ENCODE results near the gene AMH.

- TF ChIP-seq, protein P1, sequence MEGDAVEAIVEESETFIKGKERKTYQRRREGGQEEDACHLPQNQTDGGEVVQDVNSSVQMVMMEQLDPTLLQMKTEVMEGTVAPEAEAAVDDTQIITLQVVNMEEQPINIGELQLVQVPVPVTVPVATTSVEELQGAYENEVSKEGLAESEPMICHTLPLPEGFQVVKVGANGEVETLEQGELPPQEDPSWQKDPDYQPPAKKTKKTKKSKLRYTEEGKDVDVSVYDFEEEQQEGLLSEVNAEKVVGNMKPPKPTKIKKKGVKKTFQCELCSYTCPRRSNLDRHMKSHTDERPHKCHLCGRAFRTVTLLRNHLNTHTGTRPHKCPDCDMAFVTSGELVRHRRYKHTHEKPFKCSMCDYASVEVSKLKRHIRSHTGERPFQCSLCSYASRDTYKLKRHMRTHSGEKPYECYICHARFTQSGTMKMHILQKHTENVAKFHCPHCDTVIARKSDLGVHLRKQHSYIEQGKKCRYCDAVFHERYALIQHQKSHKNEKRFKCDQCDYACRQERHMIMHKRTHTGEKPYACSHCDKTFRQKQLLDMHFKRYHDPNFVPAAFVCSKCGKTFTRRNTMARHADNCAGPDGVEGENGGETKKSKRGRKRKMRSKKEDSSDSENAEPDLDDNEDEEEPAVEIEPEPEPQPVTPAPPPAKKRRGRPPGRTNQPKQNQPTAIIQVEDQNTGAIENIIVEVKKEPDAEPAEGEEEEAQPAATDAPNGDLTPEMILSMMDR (IDR thresholded peaks at IDR 0.05), result peak in 1 of 6 experiments; percentile 10
- no peak for TF ChIP-seq POLR2A (IDR thresholded peaks at IDR 0.05)
Observed at GRCh38 chr19:2221250-2221831, 27.8 kb upstream of the AMH start.

Measured in adrenal gland (tissue), 5 donors.